GM21381 (cell line): ENCODE measurements around the gene ZNF2.

Experiments used
- ATAC-seq: cut with Tn5 transposase; IDR thresholded peaks from one replicate; pipeline ENCODE4 v1.9.1; 2021; ENCODE audit warnings: mild to moderate bottlenecking, moderate library complexity; ENCODE audit not compliant: unreplicated experiment

ZNF2 gene

DNA sequence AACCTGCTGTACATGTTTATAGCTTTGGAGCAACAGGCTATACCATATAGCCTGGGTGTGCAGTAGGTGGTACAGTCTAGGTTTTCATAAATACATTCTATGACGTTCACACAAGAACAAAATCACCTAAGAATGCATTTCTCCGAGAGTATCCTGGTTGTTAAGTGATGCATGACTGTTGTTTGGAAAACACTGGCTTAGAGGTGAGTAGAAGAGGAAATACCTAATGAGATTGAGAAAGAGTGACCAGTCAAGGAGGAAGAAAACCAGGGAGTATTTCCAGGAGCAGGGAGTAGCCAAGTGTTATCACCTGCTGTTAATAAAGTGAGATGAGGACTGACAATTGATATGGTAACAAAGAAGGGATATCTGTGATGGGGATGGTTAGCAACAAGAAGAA lies 38.8 kb downstream of the ZNF2 start:
- no peak for ATAC-seq

DNA sequence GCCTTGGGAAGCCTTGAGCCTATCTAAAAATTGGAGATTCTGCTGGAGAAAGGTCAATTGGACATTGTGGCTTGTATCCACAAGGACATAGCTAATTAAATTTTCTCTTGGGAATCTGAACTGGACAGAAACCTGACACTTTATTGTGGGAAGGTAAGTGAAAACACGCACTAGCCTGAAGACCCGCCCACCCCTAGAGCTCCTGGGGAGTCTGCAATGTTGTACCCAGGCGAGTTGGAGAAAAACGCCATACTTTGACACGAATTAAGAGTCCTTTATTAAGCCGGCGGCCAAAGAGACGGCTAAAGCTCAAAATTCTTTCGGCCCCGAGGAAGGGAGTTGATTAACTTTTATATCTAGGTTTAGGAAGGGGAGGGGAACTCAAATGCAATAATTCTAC lies 40.5 kb downstream of the ZNF2 start:
- ATAC-seq: no peak

DNA sequence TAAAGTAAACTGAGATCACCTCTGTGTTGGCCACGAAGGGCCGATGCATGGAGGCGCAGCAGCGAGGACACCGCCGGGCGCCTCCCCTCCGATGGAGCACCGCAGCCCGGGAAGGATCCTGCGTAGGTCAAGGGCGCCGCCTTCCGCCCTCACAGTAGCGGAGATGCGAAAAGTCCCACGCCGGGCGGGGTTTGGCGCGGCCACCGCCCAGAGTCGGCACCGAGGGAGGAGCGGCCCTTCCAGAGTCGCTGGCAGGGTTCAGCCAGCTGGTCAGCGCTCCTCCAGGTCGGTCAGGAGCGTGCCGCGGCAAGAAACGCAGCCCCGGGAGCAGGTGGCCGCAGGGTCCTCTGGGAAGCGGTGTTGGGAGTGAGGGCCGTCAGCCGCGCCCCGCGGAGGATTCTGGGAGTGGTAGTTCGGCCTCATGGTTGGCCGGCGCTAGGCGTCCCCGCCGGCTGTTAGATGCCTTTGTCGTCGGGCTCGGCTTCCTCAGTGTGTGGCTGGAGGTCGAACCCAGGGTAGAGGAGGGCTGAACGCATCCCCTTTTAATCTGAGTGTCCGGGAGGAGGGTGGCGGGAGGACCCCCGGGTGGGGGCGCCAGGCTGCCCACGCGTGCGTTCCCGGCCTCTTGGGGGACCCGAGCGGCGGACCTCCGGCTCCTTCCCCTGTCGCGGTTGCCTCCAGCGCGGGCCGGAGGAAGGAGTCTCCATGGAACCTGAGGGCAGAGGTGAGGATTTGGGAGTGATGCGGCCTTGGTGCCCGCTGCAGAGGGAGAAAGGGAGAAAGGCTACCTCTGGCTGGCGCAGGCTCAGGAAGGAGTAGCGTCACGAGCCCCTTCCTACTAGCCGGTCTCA lies 41.7 kb downstream of the ZNF2 start, which contains the start of gene ZNF892:
ZNF892 (plus strand) TSS at position 411 of the 851 bp plus-strand sequence; CDS start at position 706, 295 bp downstream.
- peak; percentile 96 for ATAC-seq

GRCh38 chr2:95208106-95208505 lies 42.5 kb downstream of the ZNF2 start:
- ATAC-seq: no peak

DNA sequence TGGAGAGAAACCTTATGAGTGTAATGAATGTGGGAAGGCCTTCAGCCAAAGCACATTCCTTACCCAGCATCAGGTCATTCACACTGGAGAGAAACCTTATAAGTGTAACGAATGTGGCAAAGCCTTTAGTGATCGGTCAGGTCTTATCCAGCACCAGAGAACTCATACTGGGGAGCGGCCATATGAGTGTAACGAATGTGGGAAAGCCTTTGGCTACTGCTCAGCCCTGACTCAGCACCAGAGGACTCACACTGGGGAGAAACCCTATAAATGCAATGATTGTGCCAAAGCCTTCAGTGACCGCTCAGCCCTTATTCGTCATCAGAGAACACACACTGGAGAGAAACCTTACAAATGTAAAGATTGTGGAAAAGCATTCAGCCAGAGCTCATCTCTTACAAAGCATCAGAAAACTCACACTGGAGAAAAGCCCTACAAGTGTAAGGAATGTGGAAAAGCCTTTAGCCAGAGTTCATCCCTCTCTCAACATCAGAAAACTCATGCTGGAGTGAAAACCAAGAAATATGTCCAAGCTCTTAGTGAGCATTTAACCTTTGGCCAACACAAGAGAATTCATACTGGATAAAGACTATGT lies 49.5 kb downstream of the ZNF2 start:
- ATAC-seq: no peak

DNA sequence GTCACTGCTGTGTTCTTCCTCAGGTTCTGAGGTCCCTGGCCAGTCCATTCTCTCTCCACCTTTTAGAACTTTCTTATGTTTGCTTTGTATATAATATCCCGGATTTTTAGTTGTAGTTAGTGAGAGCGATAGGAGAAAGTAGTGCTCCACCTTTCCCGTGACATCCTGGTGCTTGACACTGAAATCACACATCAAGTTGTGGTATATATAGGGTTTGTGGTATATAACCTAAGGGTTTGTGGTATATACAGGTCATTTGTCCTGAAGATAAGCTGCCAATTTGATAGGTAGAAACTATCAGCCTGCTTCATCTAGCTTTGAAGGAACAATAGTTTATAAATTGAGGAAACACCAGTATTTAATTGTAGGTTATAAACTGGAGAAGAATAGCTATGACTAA lies 54.8 kb downstream of the ZNF2 start:
- no peak for ATAC-seq

DNA sequence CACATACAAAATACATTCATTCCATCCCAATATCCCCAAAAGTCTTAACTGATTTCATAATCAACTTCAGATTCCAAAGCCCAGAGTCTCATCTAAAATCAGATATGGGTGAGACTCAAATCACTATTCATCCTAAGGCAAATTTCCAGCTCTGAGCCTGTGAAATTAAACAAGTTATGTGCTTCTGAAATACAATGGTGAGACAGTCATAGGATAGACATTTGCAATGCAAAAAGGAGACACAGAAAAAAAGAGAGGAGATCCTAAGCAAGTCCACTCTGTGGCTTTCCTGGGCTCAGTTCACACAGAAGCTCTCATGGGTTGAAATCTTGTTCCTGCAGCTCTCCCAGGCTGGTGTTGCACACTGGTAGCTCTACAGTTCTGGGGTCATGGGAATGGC lies 60.0 kb downstream of the ZNF2 start:
- ATAC-seq: no peak

- no peak for ATAC-seq
These were observed 66.1 kb downstream of the ZNF2 start for GRCh38 chr2:95231723-95232122.

- no peak for ATAC-seq
These were observed 66.6 kb downstream of the ZNF2 start for GRCh38 chr2:95232232-95232631.
